WTC11 (cell line): ENCODE measurements around the gene CAPN15. TPM values are rescaled to one million over a fixed set of nuclear protein-coding genes. Genes with fewer than 3 reads are reported as not detected.

Experiments used
- ATAC-seq: fragments of 200-7000 bp; cut with Tn5 transposase; 2 replicates; pipeline ENCODE4 v1.10.0; 2021; ENCODE audit warnings: mild to moderate bottlenecking, moderate library complexity
- CTCF ChIA-PET: fragments of 300-600 bp; sonication (Branson Sonifier 250); formaldehyde crosslinking; loops from one replicate; lab custom pipeline; 2021; ENCODE audit warnings: antibody characterized with exemption; lab: Charles Lee
- POLR2A ChIA-PET: fragments of 350-600 bp; sonication (Branson Sonifier 250); formaldehyde crosslinking; loops from one replicate; lab custom pipeline; 2021; ENCODE audit warnings: antibody characterized with exemption; lab: Charles Lee
- DNase-seq: peaks from one replicate; pipeline ENCODE4 v3.0.0; 2021; ENCODE audit warnings: low spot score
- H3K27ac Mint-ChIP-seq: 2 replicates; pipeline ENCODE4 v1.8.0; 2021; ENCODE audit warnings: mixed read lengths
- H3K27me3 Mint-ChIP-seq: 2 replicates; pipeline ENCODE4 v1.8.0; 2021; ENCODE audit warnings: low read depth, mild to moderate bottlenecking, moderate library complexity, mixed read lengths
- H3K36me3 Mint-ChIP-seq: 2 replicates; pipeline ENCODE4 v1.8.0; 2021; ENCODE audit warnings: mixed read lengths
- H3K4me1 Mint-ChIP-seq: 2 replicates; pipeline ENCODE4 v1.8.0; 2022; ENCODE audit warnings: mixed read lengths
- H3K4me3 Mint-ChIP-seq: 2 replicates; pipeline ENCODE4 v1.8.0; 2021; ENCODE audit warnings: mild to moderate bottlenecking, moderate library complexity, mixed read lengths
- H3K9me3 Mint-ChIP-seq: 2 replicates; pipeline ENCODE4 v1.8.0; 2021; ENCODE audit warnings: mixed read lengths
- ATF2 ChIP-seq: sonication (generic); formaldehyde crosslinking; IDR thresholded peaks from 2 replicates; pipeline ENCODE4 v1.8.1; 2022; ENCODE audit warnings: low read depth, missing genetic modification reagents, borderline replicate concordance
- CREB1 ChIP-seq: sonication (generic); formaldehyde crosslinking; IDR thresholded peaks from 2 replicates; pipeline ENCODE4 v1.8.0; 2023; ENCODE audit warnings: mild to moderate bottlenecking, missing genetic modification reagents
- EMX1 ChIP-seq: fragments of 250-450 bp; sonication (Bioruptor Pico); IDR thresholded peaks from 2 replicates; pipeline ENCODE4 v1.8.0; 2021; ENCODE audit warnings: mild to moderate bottlenecking
- GRHL2 ChIP-seq: fragments of 250-450 bp; sonication (Bioruptor Pico); IDR thresholded peaks from 2 replicates; pipeline ENCODE4 v1.8.0; 2022; ENCODE audit warnings: mild to moderate bottlenecking, moderate library complexity; ENCODE audit not compliant: insufficient replicate concordance, severe bottlenecking
- HMGA2 ChIP-seq: fragments of 250-450 bp; sonication (Bioruptor Pico); IDR thresholded peaks from 2 replicates; pipeline ENCODE4 v1.4.0; 2021; ENCODE audit warnings: mild to moderate bottlenecking, moderate library complexity
- IRF2 ChIP-seq: sonication (generic); formaldehyde crosslinking; IDR thresholded peaks from 2 replicates; pipeline ENCODE4 v1.8.0; 2022; ENCODE audit warnings: low read depth, missing genetic modification reagents, borderline replicate concordance
- RORB ChIP-seq: fragments of 250-450 bp; sonication (Bioruptor Pico); IDR thresholded peaks from 2 replicates; pipeline ENCODE4 v1.9.0; 2021; ENCODE audit warnings: mild to moderate bottlenecking
- SOX15 ChIP-seq: fragments of 250-450 bp; sonication (Bioruptor Pico); IDR thresholded peaks from 2 replicates; pipeline ENCODE4 v1.9.0; 2021; ENCODE audit warnings: mild to moderate bottlenecking
- ZNF121 ChIP-seq: sonication (generic); formaldehyde crosslinking; IDR thresholded peaks from 2 replicates; pipeline ENCODE4 v1.8.0; 2023; ENCODE audit warnings: missing genetic modification reagents
- ZNF263 ChIP-seq: sonication (generic); formaldehyde crosslinking; IDR thresholded peaks from 2 replicates; pipeline ENCODE4 v1.8.1; 2022; ENCODE audit warnings: low read depth, mild to moderate bottlenecking, moderate library complexity, missing genetic modification reagents
- ZNF317 ChIP-seq: sonication (generic); formaldehyde crosslinking; IDR thresholded peaks from 2 replicates; pipeline ENCODE4 v1.8.1; 2023; ENCODE audit warnings: low read depth, mild to moderate bottlenecking, moderate library complexity, missing genetic modification reagents, borderline replicate concordance
- ZNF671 ChIP-seq: fragments of 250-450 bp; sonication (Bioruptor Pico); IDR thresholded peaks from 2 replicates; pipeline ENCODE4 v1.8.0; 2021; ENCODE audit warnings: mild to moderate bottlenecking
- ZSCAN18 ChIP-seq: fragments of 250-450 bp; sonication (Bioruptor Pico); IDR thresholded peaks from 2 replicates; pipeline ENCODE4 v2.1.2; 2022; ENCODE audit warnings: mild to moderate bottlenecking, moderate library complexity
- total RNA-seq: library from RNA; stranded (reverse); gene quantifications from 3 replicates; pipeline ENCODE4 v1.2.3, GENCODE V29; 2021
- TF ChIP-seq, protein P1 (sequence below): sonication (generic); formaldehyde crosslinking; IDR thresholded peaks from 2 replicates; pipeline ENCODE4 v1.8.0; 2022; ENCODE audit warnings: missing genetic modification reagents
- TF ChIP-seq, protein P2 (sequence below): fragments of 250-450 bp; sonication (Bioruptor Pico); IDR thresholded peaks from 2 replicates; pipeline ENCODE4 v1.9.0; 2021; ENCODE audit warnings: mild to moderate bottlenecking, borderline replicate concordance
- TF ChIP-seq, protein P3 (sequence below): sonication (generic); formaldehyde crosslinking; IDR thresholded peaks from 2 replicates; pipeline ENCODE4 v1.8.0; 2022; ENCODE audit warnings: mild to moderate bottlenecking, missing genetic modification reagents

Gene CAPN15
- total RNA-seq, 1 experiment from 2014 or later, result 110 TPM

GRCh38 chr16:591231-591630 lies 63.7 kb downstream of the CAPN15 start (continued):
- TF ChIP-seq, protein P1, sequence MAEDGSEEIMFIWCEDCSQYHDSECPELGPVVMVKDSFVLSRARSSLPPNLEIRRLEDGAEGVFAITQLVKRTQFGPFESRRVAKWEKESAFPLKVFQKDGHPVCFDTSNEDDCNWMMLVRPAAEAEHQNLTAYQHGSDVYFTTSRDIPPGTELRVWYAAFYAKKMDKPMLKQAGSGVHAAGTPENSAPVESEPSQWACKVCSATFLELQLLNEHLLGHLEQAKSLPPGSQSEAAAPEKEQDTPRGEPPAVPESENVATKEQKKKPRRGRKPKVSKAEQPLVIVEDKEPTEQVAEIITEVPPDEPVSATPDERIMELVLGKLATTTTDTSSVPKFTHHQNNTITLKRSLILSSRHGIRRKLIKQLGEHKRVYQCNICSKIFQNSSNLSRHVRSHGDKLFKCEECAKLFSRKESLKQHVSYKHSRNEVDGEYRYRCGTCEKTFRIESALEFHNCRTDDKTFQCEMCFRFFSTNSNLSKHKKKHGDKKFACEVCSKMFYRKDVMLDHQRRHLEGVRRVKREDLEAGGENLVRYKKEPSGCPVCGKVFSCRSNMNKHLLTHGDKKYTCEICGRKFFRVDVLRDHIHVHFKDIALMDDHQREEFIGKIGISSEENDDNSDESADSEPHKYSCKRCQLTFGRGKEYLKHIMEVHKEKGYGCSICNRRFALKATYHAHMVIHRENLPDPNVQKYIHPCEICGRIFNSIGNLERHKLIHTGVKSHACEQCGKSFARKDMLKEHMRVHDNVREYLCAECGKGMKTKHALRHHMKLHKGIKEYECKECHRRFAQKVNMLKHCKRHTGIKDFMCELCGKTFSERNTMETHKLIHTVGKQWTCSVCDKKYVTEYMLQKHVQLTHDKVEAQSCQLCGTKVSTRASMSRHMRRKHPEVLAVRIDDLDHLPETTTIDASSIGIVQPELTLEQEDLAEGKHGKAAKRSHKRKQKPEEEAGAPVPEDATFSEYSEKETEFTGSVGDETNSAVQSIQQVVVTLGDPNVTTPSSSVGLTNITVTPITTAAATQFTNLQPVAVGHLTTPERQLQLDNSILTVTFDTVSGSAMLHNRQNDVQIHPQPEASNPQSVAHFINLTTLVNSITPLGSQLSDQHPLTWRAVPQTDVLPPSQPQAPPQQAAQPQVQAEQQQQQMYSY, result no peak
- no peak for TF ChIP-seq GRHL2 (CRISPR knock-in tag)
- no peak for TF ChIP-seq IRF2 (CRISPR knock-in tag)
- TF ChIP-seq, protein P2, sequence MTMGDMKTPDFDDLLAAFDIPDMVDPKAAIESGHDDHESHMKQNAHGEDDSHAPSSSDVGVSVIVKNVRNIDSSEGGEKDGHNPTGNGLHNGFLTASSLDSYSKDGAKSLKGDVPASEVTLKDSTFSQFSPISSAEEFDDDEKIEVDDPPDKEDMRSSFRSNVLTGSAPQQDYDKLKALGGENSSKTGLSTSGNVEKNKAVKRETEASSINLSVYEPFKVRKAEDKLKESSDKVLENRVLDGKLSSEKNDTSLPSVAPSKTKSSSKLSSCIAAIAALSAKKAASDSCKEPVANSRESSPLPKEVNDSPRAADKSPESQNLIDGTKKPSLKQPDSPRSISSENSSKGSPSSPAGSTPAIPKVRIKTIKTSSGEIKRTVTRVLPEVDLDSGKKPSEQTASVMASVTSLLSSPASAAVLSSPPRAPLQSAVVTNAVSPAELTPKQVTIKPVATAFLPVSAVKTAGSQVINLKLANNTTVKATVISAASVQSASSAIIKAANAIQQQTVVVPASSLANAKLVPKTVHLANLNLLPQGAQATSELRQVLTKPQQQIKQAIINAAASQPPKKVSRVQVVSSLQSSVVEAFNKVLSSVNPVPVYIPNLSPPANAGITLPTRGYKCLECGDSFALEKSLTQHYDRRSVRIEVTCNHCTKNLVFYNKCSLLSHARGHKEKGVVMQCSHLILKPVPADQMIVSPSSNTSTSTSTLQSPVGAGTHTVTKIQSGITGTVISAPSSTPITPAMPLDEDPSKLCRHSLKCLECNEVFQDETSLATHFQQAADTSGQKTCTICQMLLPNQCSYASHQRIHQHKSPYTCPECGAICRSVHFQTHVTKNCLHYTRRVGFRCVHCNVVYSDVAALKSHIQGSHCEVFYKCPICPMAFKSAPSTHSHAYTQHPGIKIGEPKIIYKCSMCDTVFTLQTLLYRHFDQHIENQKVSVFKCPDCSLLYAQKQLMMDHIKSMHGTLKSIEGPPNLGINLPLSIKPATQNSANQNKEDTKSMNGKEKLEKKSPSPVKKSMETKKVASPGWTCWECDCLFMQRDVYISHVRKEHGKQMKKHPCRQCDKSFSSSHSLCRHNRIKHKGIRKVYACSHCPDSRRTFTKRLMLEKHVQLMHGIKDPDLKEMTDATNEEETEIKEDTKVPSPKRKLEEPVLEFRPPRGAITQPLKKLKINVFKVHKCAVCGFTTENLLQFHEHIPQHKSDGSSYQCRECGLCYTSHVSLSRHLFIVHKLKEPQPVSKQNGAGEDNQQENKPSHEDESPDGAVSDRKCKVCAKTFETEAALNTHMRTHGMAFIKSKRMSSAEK, result no peak
- TF ChIP-seq ZNF317 (CRISPR knock-in tag), result no peak
- no peak for TF ChIP-seq ZNF671 (CRISPR knock-in tag)
- TF ChIP-seq EMX1, result no peak
- TF ChIP-seq, all 79 proteins: peak for 0

DNA sequence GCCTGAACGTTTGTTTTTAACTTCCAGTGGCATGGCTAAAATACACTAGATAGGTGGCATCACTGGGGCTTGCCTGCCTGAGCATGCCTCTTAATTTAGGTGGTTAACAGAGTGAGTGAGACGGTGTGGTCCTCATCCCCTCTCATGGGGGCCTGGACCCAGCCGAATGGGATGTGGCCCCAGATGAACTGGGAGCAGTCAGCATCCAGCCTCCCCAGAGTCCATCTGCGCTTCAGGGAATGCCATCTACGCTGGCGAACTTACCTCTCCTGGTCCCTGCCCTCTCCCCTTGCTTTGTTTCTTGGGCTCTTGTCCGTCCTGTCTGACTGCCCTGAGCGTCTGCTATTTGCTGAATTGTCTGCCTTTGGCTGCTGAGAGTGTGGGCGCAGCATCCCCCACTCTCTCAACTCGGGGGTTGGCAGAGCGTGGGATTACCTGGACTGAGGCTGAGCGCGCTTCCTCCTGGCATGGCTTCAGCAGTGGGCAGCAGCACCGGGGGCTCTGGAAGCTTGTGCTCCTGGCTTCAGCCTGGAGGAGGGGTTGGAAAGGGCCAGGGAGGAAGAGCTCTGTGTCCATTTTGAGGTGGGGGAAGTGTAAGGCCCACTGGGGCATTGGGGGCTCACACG lies 64.5 kb downstream of the CAPN15 start:
- Mint-ChIP-seq H3K27me3 (peaks cover 26% of the 10 kb centered on the region), H3K4me3 (peak overlapping the region; percentile 85), H3K36me3 (peaks cover 2% of the 10 kb centered on the region), H3K27ac (peak overlapping the region; percentile 57; the same call in 1 of the 2 replicates), H3K4me1 (peaks cover 14% of the 10 kb centered on the region), H3K9me3 (no peaks in the 10 kb centered on the region)
- DNase-seq (no peak), ATAC-seq (no peak)
- ChIA-PET POLR2A (no interaction called here), CTCF (interaction anchor here (0.6 to 1.9 kb wide), 5 partner anchors 15 to 346 kb away, joined by 3 to 6 read pairs (median 3); no protein-coding TSS in a partner anchor)
- TF ChIP-seq SOX15 (CRISPR knock-in tag), result no peak
- TF ChIP-seq ZSCAN18 (CRISPR knock-in tag), result no peak
- no peak for TF ChIP-seq IRF2 (CRISPR knock-in tag)
- TF ChIP-seq ZNF671 (CRISPR knock-in tag), result no peak
- TF ChIP-seq, protein P3, sequence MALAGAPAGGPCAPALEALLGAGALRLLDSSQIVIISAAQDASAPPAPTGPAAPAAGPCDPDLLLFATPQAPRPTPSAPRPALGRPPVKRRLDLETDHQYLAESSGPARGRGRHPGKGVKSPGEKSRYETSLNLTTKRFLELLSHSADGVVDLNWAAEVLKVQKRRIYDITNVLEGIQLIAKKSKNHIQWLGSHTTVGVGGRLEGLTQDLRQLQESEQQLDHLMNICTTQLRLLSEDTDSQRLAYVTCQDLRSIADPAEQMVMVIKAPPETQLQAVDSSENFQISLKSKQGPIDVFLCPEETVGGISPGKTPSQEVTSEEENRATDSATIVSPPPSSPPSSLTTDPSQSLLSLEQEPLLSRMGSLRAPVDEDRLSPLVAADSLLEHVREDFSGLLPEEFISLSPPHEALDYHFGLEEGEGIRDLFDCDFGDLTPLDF (CRISPR knock-in tag), result no peak
- no peak for TF ChIP-seq ZNF263 (CRISPR knock-in tag)
- TF ChIP-seq ZNF121 (CRISPR knock-in tag), result no peak
- no peak for TF ChIP-seq ZNF317 (CRISPR knock-in tag)
- no peak for TF ChIP-seq HMGA2 (CRISPR knock-in tag)
- no peak for TF ChIP-seq RORB (CRISPR knock-in tag)
- no peak for TF ChIP-seq ATF2 (CRISPR knock-in tag)
- TF ChIP-seq CREB1, result no peak
